Measurements from ENCODE around the gene KRTAP12-2. TPM values are rescaled to one million over a fixed set of nuclear protein-coding genes. Genes with fewer than 3 reads are reported as not detected.
"Not testable (repeated sequence)": the region's sequence is repeated elsewhere in the genome, so short reads cannot be mapped to it uniquely, and the experiment has no call there.

Gene KRTAP12-2
- total RNA-seq, 1 donor from 2014 or later: not detected

DNA sequence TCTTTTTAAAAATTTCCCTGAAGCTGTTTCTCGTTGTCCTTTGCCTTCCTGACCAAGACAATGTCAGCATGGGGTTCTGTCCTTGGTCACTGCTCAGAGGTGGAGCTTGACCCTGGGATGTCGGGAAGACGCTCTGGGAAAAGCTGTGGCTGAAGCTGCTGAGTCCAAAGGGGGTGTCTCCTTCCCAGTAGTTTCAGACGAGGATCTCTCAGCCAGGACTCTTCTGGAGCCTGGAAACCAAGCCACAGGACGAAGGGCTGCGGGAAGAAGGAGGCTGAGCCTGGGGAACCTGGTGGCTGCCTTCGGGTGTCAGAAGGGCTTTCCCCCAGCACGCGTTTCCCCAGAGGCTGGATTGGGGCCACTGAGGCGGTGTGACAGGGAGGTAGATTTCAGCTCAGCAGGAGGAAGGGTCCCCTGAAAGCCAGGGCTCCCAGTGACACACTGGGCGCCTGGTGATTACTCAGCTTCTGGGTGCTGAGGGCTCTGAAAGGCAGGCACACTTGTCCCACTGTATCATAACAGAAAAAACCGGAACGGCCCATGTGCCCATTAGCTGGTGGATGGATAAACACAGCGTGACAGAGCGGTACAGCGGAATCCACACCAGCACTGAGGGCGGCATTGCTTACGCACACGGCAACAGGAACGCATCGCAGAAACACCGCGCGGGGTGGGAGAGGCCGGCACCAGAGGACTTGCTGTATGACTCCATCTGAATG lies 20.3 kb upstream of the KRTAP12-2 start:
- H3K4me1 Mint-ChIP-seq: no peaks in the 10 kb centered on the region
- ATAC-seq (ENCODE audit: low read depth) (no peak), DNase-seq (no peak)
- ChIA-PET POLR2A (no interaction called here), CTCF (no interaction called here)
- H3K27ac Mint-ChIP-seq: no peak overlapping the region
- intact Hi-C loops (cut with micrococcal nuclease): no loop called here
- TF ChIP-seq, protein P1, sequence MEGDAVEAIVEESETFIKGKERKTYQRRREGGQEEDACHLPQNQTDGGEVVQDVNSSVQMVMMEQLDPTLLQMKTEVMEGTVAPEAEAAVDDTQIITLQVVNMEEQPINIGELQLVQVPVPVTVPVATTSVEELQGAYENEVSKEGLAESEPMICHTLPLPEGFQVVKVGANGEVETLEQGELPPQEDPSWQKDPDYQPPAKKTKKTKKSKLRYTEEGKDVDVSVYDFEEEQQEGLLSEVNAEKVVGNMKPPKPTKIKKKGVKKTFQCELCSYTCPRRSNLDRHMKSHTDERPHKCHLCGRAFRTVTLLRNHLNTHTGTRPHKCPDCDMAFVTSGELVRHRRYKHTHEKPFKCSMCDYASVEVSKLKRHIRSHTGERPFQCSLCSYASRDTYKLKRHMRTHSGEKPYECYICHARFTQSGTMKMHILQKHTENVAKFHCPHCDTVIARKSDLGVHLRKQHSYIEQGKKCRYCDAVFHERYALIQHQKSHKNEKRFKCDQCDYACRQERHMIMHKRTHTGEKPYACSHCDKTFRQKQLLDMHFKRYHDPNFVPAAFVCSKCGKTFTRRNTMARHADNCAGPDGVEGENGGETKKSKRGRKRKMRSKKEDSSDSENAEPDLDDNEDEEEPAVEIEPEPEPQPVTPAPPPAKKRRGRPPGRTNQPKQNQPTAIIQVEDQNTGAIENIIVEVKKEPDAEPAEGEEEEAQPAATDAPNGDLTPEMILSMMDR (IDR thresholded peaks at IDR 0.05): no peak
- no peaks in the 10 kb centered on the region for H3K36me3 Mint-ChIP-seq (ENCODE audit: low read depth)
- peaks cover 32% of the 10 kb centered on the region for H3K27me3 Mint-ChIP-seq
- H3K9me3 Mint-ChIP-seq: no peaks in the 10 kb centered on the region
- no peak overlapping the region for H3K4me3 Mint-ChIP-seq

GRCh38 chr21:44686000-44686781 lies 19.5 kb upstream of the KRTAP12-2 start:
- H3K27ac Mint-ChIP-seq: no peak overlapping the region
- TF ChIP-seq, protein P1 (IDR thresholded peaks at IDR 0.05): no peak
- intact Hi-C loops (cut with micrococcal nuclease): no loop called here
- ATAC-seq (ENCODE audit: low read depth) (no peak), DNase-seq (no peak)
- no peaks in the 10 kb centered on the region for H3K4me1 Mint-ChIP-seq
- peaks cover 34% of the 10 kb centered on the region for H3K27me3 Mint-ChIP-seq
- CTCF ChIA-PET: no interaction called here
- H3K9me3 Mint-ChIP-seq: no peaks in the 10 kb centered on the region
- H3K4me3 Mint-ChIP-seq: no peak overlapping the region
- no peaks in the 10 kb centered on the region for H3K36me3 Mint-ChIP-seq (ENCODE audit: low read depth)
- POLR2A ChIA-PET: no interaction called here

DNA sequence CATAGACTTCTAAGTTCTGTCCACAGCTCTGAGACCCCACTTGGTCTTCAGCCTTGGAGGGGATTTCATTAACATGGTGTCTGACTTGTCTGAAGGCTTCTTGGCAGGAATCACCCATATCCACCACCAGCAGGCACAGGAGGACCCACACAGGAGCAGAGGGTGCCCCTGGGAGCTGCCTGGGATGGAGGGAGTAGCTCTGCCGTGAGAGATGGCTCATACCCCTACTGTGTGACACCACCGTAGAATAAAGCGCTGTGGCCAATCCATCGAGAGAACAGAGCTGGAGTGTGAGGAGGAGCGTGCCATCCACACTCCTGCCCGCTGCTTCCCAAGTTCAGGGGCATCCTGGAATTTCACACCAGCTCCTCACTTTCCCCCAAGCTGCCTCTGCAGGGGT lies 18.3 kb upstream of the KRTAP12-2 start:
- H3K9me3 Mint-ChIP-seq; H3K4me3 Mint-ChIP-seq; ATAC-seq (ENCODE audit: low read depth); intact Hi-C loops (cut with micrococcal nuclease); CTCF ChIA-PET; H3K4me1 Mint-ChIP-seq; DNase-seq; H3K27ac Mint-ChIP-seq; H3K36me3 Mint-ChIP-seq (ENCODE audit: low read depth); POLR2A ChIA-PET: not testable (repeated sequence)
- H3K27me3 Mint-ChIP-seq: peaks cover 40% of the 10 kb centered on the region

DNA sequence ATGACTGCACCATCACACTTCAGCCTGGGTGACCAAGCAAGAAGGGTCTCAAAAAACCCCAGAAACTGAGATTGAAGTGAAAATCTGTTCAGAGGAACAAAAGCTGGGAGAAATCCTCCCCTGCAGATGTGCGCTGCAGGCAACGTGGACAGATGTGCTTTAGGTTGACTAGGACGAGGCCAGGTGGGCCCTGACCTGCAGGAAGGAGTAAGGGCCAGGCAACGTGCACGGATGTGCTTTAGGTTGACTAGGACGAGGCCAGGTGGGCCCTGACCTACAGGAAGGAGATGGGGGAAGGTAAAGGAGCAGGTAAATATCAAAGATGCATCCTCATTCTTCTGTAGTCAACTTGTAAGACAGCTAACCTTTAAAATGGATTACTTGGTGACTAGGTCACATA lies 17.8 kb upstream of the KRTAP12-2 start:
- no peaks in the 10 kb centered on the region for H3K4me1 Mint-ChIP-seq
- intact Hi-C loops (cut with micrococcal nuclease): no loop called here
- H3K9me3 Mint-ChIP-seq: no peaks in the 10 kb centered on the region
- H3K4me3 Mint-ChIP-seq: no peak overlapping the region
- no peaks in the 10 kb centered on the region for H3K36me3 Mint-ChIP-seq (ENCODE audit: low read depth)
- TF ChIP-seq, protein P1 (IDR thresholded peaks at IDR 0.05): no peak
- no peak overlapping the region for H3K27ac Mint-ChIP-seq
- ATAC-seq (ENCODE audit: low read depth): no peak
- ChIA-PET CTCF (no interaction called here), POLR2A (no interaction called here)
- H3K27me3 Mint-ChIP-seq: peaks cover 43% of the 10 kb centered on the region
- no peak for DNase-seq

DNA sequence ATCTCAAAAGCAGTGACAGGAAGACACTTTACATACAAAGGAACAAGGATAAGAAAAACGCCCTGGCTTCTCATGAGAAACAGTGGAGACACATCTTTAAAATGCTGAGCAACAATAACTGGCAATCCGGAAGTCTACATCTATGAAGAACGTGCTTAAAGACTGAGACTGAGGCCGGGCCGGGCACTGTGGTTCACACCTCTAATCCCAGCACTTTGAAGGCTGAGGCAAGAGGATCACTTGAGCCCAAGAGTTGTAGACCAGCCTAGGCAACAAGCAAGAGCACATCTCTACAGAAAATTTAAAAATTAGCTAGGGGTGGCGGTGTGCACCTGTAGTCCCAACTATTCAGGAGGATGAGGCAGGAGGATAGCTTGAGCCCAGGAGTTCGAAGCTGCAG lies 17.4 kb upstream of the KRTAP12-2 start:
- no peaks in the 10 kb centered on the region for H3K4me1 Mint-ChIP-seq
- peaks cover 43% of the 10 kb centered on the region for H3K27me3 Mint-ChIP-seq
- H3K4me3 Mint-ChIP-seq: no peak overlapping the region
- no peak for ATAC-seq (ENCODE audit: low read depth)
- CTCF ChIA-PET: no interaction called here
- no peak overlapping the region for H3K27ac Mint-ChIP-seq
- intact Hi-C loops (cut with micrococcal nuclease): no loop called here
- H3K9me3 Mint-ChIP-seq: no peaks in the 10 kb centered on the region
- DNase-seq: no peak
- no peaks in the 10 kb centered on the region for H3K36me3 Mint-ChIP-seq (ENCODE audit: low read depth)
- POLR2A ChIA-PET: no interaction called here
- TF ChIP-seq, protein P1 (IDR thresholded peaks at IDR 0.05): no peak

Measured in activated B cell treated with CpG ODN at 0.5 μM for 24 hours (primary cell).